Spleen (tissue), 11 donors: ENCODE results near the gene RNF17. TPM values are rescaled to one million over a fixed set of nuclear protein-coding genes. Genes with fewer than 3 reads are reported as not detected.

Experiments used
- DNase-seq: peaks from one replicate; pipeline ENCODE4 v3.0.0-alpha.2; 2020
- H3K27ac ChIP-seq, 8 donors: fragments of 200-600 bp; sonication (generic) in 7 of 8; 1 replicate in 4 of 8; 2 replicates in 4 of 8; pipeline versions ENCODE4 v1.5.0 to v1.8.0; 2016 to 2021; ENCODE audit warnings: inconsistent platforms in 4 of 8, mild to moderate bottlenecking in 4 of 8, moderate library complexity in 1 of 8
- H3K27me3 ChIP-seq, 7 donors: fragments of 200-600 bp; sonication (generic) in 6 of 7; replicated peaks in 1 of 7; 1 replicate in 4 of 7; 2 replicates in 3 of 7; pipeline versions ENCODE4 v1.5.0 to v1.8.0; 2016 to 2021; ENCODE audit warnings: inconsistent platforms in 3 of 7, mild to moderate bottlenecking in 1 of 7
- H3K36me3 ChIP-seq, 6 donors: fragments of 200-600 bp; sonication (generic) in 5 of 6; 1 replicate in 4 of 6; 2 replicates in 2 of 6; pipeline versions ENCODE4 v1.5.0 to v1.8.0; 2016 to 2021; ENCODE audit warnings: inconsistent platforms in 2 of 6
- H3K4me1 ChIP-seq, 6 donors: fragments of 200-600 bp; sonication (generic) in 5 of 6; 1 replicate in 3 of 6; 2 replicates in 3 of 6; pipeline versions ENCODE4 v1.5.0 to v1.8.0; 2016 to 2021; ENCODE audit warnings: inconsistent platforms in 3 of 6
- H3K4me3 ChIP-seq, 8 donors: fragments of 200-600 bp; sonication (generic) in 7 of 8; 1 replicate in 4 of 8; 2 replicates in 4 of 8; pipeline versions ENCODE4 v1.5.0 to v1.8.0; 2016 to 2021; ENCODE audit warnings: inconsistent platforms in 4 of 8, mild to moderate bottlenecking in 4 of 8, moderate library complexity in 2 of 8
- H3K9me3 ChIP-seq, 8 donors: fragments of 200-600 bp; sonication (generic) in 7 of 8; 1 replicate in 4 of 8; 2 replicates in 4 of 8; pipeline versions ENCODE4 v1.5.0 to v1.8.0; 2016 to 2021; ENCODE audit warnings: inconsistent platforms in 4 of 8
- POLR2A ChIP-seq, 3 donors: fragments of 450-650 bp; IDR thresholded peaks; one replicate each; pipeline ENCODE4 v1.5.1; 2017; ENCODE audit warnings: antibody characterized with exemption in 3 of 3, mild to moderate bottlenecking in 1 of 3
- POLR2AphosphoS5 ChIP-seq, 3 donors: sonication (generic); formaldehyde crosslinking; IDR thresholded peaks; one replicate each; pipeline ENCODE4 v1.5.1; 2017; ENCODE audit warnings: antibody characterized with exemption in 3 of 3
- WGBS, 5 donors: extraction: QIAGEN DNeasy Blood & Tissue Kit in 3 of 5; methylation state at CpG; one replicate each; pipeline versions ENCODE4 v1.1.5 to v1.1.7; 2013 to 2018; 5-methylcytosine and 5-hydroxymethylcytosine counted together
- intact Hi-C: fragments of 100-400 bp; cut with DNase I; formaldehyde crosslinking; loops from one replicate; pipeline ENCODE4 v1.15.0; 2023; ENCODE audit warnings: low total_unique reads
- polyA plus RNA-seq, 3 donors: library from polyadenylated mRNA; stranded (reverse); fragments of 200-250 nt; gene quantifications; one replicate each; pipeline ENCODE4 v1.2.1, GENCODE V29; 2013
- total RNA-seq, 7 donors: library from RNA; depleted of rRNA in 3 of 7; stranded (reverse); fragments of >200 nt in 3 of 7; fragmentation: NEBNext Ultra II Directional in 4 of 7; extraction: Animal tissue kit (Norgen Biotek cat#: 25700) in 4 of 7; gene quantifications; one replicate each; pipeline versions ENCODE4 v1.1.0 to v1.2.1, GENCODE V29; 2016 to 2021
- TF ChIP-seq, protein P1 (sequence below), 11 experiments: fragments of 200-600 bp in 7 of 11; fragments of 450-650 bp in 4 of 11; sonication (generic) in 4 of 11; IDR thresholded peaks in 8 of 11; conservative IDR thresholded peaks in 3 of 11; 1 replicate in 7 of 11; 2 replicates in 4 of 11; pipeline versions ENCODE4 v1.4.0 to v1.8.0; 2016 to 2021; ENCODE audit warnings: antibody characterized with exemption in 11 of 11, inconsistent platforms in 4 of 11, mild to moderate bottlenecking in 1 of 11
- donor health status: healthy with polysubstance abuse.
- donor health status: DM: no; HTN: no; CAD: no; lungs with moderate emphysema.
- donor health status: DM: no; HTN: no; CAD: no.
- donor health status: Bipolar disorder and iron deficiency.
- donor health status: healthy.
- donor health status: DM: no; HTN: no; CAD: no.
- donor health status: DM: yes; HTN: yes; CAD: no.

RNF17 gene
- total and polyA plus RNA-seq, 10 donors: 0.02 to 0.38 (median 0.24) TPM; not detected in 6

DNA sequence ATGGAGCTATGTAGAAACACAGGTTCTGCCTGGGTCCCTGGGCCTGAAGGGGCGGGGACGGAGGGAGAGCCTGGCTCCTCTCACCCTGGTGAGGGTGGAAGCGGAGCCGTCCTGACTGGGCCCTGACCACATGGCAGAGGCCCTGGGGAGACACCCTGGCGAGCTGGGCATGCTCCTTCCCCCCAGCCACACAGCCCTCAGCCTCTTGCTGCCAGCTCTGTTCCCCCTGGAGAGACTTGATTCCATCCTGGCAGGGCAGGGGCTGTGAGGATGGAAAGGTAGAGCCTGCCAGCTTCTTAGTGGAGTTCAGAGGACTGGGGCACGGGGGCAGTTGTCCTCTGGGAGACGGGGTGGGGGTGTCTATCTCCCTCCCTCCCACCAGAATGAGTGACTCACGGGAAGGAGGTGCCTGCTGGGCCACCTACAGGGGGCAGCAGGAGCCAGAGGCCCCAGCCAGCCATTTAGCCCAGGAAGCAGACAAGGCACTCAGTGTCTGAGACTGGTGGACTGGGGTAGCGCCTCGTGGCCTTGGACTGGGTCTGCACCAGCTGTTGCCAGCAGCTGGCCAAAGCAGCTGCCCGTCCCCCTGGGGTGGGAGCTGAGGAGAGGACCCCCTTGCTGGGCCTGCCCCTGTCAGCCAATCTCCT lies 22.8 kb upstream of the RNF17 start:
- intact Hi-C loops: no loop called here
- DNase-seq: no peak
- Histone ChIP-seq H3K4me3 (no peak overlapping the region), H3K27ac (no peak overlapping the region), H3K27me3 (peaks cover 0 to 33% (median 13%) of the 10 kb centered on the region in 7 donors), H3K4me1 (peaks cover 3 to 13% (median 6%) of the 10 kb centered on the region in 6 donors), H3K36me3 (no peaks in the 10 kb centered on the region), H3K9me3 (no peaks in the 10 kb centered on the region)
- WGBS, 5 donors: 74 to 87% (median 85%) methylated on average over 8 to 11 of the region's 11 CpGs
- TF ChIP-seq POLR2AphosphoS5 (IDR thresholded peaks at IDR 0.05) (no peak), POLR2A (IDR thresholded peaks at IDR 0.05) (no peak)
- TF ChIP-seq, protein P1, sequence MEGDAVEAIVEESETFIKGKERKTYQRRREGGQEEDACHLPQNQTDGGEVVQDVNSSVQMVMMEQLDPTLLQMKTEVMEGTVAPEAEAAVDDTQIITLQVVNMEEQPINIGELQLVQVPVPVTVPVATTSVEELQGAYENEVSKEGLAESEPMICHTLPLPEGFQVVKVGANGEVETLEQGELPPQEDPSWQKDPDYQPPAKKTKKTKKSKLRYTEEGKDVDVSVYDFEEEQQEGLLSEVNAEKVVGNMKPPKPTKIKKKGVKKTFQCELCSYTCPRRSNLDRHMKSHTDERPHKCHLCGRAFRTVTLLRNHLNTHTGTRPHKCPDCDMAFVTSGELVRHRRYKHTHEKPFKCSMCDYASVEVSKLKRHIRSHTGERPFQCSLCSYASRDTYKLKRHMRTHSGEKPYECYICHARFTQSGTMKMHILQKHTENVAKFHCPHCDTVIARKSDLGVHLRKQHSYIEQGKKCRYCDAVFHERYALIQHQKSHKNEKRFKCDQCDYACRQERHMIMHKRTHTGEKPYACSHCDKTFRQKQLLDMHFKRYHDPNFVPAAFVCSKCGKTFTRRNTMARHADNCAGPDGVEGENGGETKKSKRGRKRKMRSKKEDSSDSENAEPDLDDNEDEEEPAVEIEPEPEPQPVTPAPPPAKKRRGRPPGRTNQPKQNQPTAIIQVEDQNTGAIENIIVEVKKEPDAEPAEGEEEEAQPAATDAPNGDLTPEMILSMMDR (IDR thresholded peaks at IDR 0.05 in 8 of 11, conservative IDR thresholded peaks at IDR 0.05 in 3 of 11): no peak

DNA sequence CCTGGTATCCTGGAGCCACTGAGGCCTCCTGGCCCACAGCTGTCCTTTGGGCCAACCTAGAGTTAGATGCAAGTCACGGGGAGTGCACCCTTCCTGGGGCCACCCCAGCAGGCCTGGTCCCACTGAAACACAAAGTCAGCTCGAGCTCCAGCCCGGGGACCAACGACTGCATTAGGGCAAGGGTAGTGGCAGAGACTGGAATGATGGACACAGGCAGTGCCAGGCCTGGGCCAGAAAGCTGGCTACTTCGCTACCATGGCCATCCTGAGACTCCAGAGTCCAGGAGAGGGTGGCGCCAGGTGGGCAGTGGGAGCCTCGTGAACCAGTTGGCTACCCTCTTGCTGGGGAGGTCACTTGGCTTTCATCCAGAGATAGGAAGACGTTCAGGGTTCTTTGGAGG lies 22.2 kb upstream of the RNF17 start:
- H3K4me3 ChIP-seq: no peak overlapping the region
- 65 to 79% (median 68%) methylated on average over 7 to 8 of the region's 8 CpGs for WGBS, 5 donors
- TF ChIP-seq POLR2A (IDR thresholded peaks at IDR 0.05): no peak
- TF ChIP-seq POLR2AphosphoS5 (IDR thresholded peaks at IDR 0.05): no peak
- TF ChIP-seq, protein P1 (IDR thresholded peaks at IDR 0.05 in 8 of 11, conservative IDR thresholded peaks at IDR 0.05 in 3 of 11): no peak

DNA sequence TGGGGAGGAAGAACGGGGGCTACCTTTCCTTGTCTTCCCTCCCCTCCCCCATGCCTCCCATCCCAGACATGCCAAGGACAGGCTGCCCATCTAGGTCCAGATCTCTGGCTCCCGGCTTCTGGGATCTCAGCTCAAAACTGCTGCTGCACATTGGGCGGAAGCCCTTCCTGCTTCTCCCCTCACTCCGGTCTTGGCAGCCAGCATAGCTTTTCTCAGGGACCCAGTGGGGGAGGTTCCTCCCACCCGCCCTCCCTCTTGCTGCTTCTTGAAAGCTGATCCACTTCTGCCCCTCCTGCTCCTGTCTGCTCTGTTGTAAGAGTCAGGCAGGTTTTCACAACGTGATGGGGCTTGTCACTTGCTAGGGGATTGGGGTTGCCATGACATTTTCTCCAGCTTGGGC lies 21.7 kb upstream of the RNF17 start:
- H3K9me3 ChIP-seq: no peaks in the 10 kb centered on the region
- 41 to 57% (median 46%) methylated on average over 6 of the region's 6 CpGs for WGBS, 5 donors
- peaks cover 0 to 45% (median 25%) of the 10 kb centered on the region in 7 donors for H3K27me3 ChIP-seq
- H3K27ac ChIP-seq: no peak overlapping the region
- H3K4me1 ChIP-seq: peaks cover 3 to 24% (median 17%) of the 10 kb centered on the region in 6 donors
- H3K4me3 ChIP-seq: no peak overlapping the region
- intact Hi-C loops: no loop called here
- DNase-seq: no peak
- TF ChIP-seq, protein P1 (IDR thresholded peaks at IDR 0.05 in 8 of 11, conservative IDR thresholded peaks at IDR 0.05 in 3 of 11): no peak
- TF ChIP-seq POLR2A (IDR thresholded peaks at IDR 0.05) (no peak), POLR2AphosphoS5 (IDR thresholded peaks at IDR 0.05) (no peak)
- H3K36me3 ChIP-seq: no peaks in the 10 kb centered on the region

More for the DNA sequence above, 22.2 kb upstream of the RNF17 start:
- intact Hi-C loops: no loop called here
- no peak for DNase-seq
- H3K27ac ChIP-seq: no peak overlapping the region
- H3K27me3 ChIP-seq: peaks cover 0 to 40% (median 20%) of the 10 kb centered on the region in 7 donors
- no peaks in the 10 kb centered on the region for H3K36me3 ChIP-seq
- H3K9me3 ChIP-seq: no peaks in the 10 kb centered on the region
- peaks cover 3 to 19% (median 12%) of the 10 kb centered on the region in 6 donors for H3K4me1 ChIP-seq

DNA sequence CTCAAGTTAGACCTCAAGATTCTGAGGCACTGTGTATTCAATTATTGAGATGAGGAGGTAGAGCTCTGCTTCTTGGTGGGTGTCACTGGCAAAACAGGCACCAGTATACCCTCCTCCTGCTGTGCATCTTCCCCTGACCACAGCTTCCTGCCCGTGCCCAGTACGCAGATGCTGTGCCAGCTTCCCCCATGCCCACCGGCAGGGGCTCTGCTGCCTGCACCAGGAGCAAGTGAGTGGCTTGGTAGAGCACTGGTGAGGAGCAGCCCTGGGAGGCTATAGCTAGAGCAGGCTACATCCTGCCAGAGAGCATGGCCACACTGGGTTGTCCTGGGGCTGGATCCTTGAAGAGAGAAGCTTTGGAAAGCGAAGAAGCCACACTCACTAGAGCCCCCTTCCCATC lies 21.0 kb upstream of the RNF17 start:
- Histone ChIP-seq H3K27me3 (peaks cover 0 to 52% (median 31%) of the 10 kb centered on the region in 7 donors), H3K27ac (no peak overlapping the region), H3K4me1 (peaks cover 3 to 31% (median 24%) of the 10 kb centered on the region in 6 donors), H3K9me3 (no peaks in the 10 kb centered on the region), H3K4me3 (no peak overlapping the region), H3K36me3 (no peaks in the 10 kb centered on the region)
- 20 to 56% (median 32%) methylated on average over 3 to 4 of the region's 4 CpGs for WGBS, 5 donors
- DNase-seq: no peak
- TF ChIP-seq, protein P1 (IDR thresholded peaks at IDR 0.05 in 8 of 11, conservative IDR thresholded peaks at IDR 0.05 in 3 of 11): no peak
- no peak for TF ChIP-seq POLR2A (IDR thresholded peaks at IDR 0.05)
- TF ChIP-seq POLR2AphosphoS5 (IDR thresholded peaks at IDR 0.05): no peak
- intact Hi-C loops: no loop called here
